Suprapubic skin (tissue), 3 donors: ENCODE measurements around the gene ZNF497.

ENCODE experiments used
- EP300 ChIP-seq: sonication (generic); formaldehyde crosslinking; IDR thresholded peaks from one replicate; pipeline ENCODE4 v1.6.1; 2017; ENCODE audit warnings: antibody characterized with exemption
- POLR2A ChIP-seq, 2 donors: fragments of 450-650 bp; IDR thresholded peaks; one replicate each; pipeline ENCODE4 v1.6.1; 2017; ENCODE audit warnings: antibody characterized with exemption in 2 of 2, mild to moderate bottlenecking in 2 of 2, moderate library complexity in 2 of 2
- TF ChIP-seq, protein P1 (sequence below), 2 donors: fragments of 200-600 bp in 1 of 2; fragments of 450-650 bp in 1 of 2; sonication (generic) in 1 of 2; IDR thresholded peaks; one replicate each; pipeline ENCODE4 v1.5.1; 2016 to 2019; ENCODE audit warnings: antibody characterized with exemption in 2 of 2, mild to moderate bottlenecking in 1 of 2, moderate library complexity in 1 of 2

DNA sequence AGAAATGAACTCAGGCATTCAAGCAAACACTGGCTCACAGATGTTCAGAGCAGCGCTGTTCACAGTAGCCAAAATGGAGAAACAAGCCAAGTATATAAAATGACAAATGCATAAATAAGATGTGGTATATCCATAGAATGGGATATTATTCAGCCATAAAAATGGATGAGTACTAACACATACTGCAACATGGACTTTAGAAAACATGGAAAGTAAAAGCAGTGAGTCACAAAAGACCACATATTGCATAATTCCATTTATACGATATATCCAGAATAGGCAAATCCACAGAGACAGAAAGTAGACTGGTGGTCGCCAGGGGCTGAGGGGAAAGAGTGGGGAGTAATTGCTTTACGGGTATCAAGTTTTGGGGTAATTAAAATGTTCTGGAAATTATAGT lies 11.6 kb upstream of the ZNF497 start:
- TF ChIP-seq, protein P1, sequence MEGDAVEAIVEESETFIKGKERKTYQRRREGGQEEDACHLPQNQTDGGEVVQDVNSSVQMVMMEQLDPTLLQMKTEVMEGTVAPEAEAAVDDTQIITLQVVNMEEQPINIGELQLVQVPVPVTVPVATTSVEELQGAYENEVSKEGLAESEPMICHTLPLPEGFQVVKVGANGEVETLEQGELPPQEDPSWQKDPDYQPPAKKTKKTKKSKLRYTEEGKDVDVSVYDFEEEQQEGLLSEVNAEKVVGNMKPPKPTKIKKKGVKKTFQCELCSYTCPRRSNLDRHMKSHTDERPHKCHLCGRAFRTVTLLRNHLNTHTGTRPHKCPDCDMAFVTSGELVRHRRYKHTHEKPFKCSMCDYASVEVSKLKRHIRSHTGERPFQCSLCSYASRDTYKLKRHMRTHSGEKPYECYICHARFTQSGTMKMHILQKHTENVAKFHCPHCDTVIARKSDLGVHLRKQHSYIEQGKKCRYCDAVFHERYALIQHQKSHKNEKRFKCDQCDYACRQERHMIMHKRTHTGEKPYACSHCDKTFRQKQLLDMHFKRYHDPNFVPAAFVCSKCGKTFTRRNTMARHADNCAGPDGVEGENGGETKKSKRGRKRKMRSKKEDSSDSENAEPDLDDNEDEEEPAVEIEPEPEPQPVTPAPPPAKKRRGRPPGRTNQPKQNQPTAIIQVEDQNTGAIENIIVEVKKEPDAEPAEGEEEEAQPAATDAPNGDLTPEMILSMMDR (IDR thresholded peaks at IDR 0.05), result no peak
- TF ChIP-seq POLR2A (IDR thresholded peaks at IDR 0.05) (no peak), EP300 (no peak)
